Adrenal gland (tissue), 12 donors: ENCODE results near the gene ZFP69B. TPM values are rescaled to one million over a fixed set of nuclear protein-coding genes. Genes with fewer than 3 reads are reported as not detected.

Source experiments
- DNase-seq, 7 donors: peaks; one replicate each; pipeline ENCODE4 v3.0.0-alpha.2; 2019 to 2020
- H3K27ac ChIP-seq, 5 donors: fragments of 200-600 bp; sonication (generic) in 4 of 5; 1 replicate in 3 of 5; 2 replicates in 2 of 5; pipeline versions ENCODE4 v1.5.1 to v1.8.0; 2016 to 2020; ENCODE audit warnings: mild to moderate bottlenecking in 1 of 5
- H3K27me3 ChIP-seq: fragments of 200-600 bp; 2 replicates; pipeline ENCODE4 v1.8.0; 2021
- H3K36me3 ChIP-seq, 2 donors: fragments of 200-600 bp; replicated peaks in 1 of 2; 1 replicate in 1 of 2; 2 replicates in 1 of 2; pipeline versions ENCODE4 v1.5.1 to v1.8.0; 2018 to 2022
- H3K4me1 ChIP-seq, 2 donors: fragments of 200-600 bp; replicated peaks in 1 of 2; 1 replicate in 1 of 2; 2 replicates in 1 of 2; pipeline versions ENCODE4 v1.5.1 to v1.8.0; 2018 to 2021
- H3K4me3 ChIP-seq, 4 donors: fragments of 200-600 bp; sonication (generic) in 3 of 4; one replicate each; pipeline ENCODE4 v1.5.1; 2016 to 2018
- H3K9me3 ChIP-seq, 3 donors: fragments of 200-600 bp; sonication (generic) in 1 of 3; replicated peaks in 1 of 3; 1 replicate in 2 of 3; 2 replicates in 1 of 3; pipeline versions ENCODE4 v1.5.1 to v1.8.0; 2016 to 2021
- POLR2A ChIP-seq, 2 donors: fragments of 450-650 bp; IDR thresholded peaks; one replicate each; pipeline ENCODE4 v1.6.1; 2017; ENCODE audit warnings: antibody characterized with exemption in 2 of 2, mild to moderate bottlenecking in 2 of 2, moderate library complexity in 1 of 2
- WGBS, 4 donors: extraction: QIAGEN DNeasy Blood & Tissue Kit in 2 of 4; methylation state at CpG; one replicate each; pipeline versions ENCODE4 v1.1.5 to v1.1.7; 2013 to 2017; 5-methylcytosine and 5-hydroxymethylcytosine counted together
- intact Hi-C, 2 donors: fragments of 100-400 bp; cut with DNase I; formaldehyde crosslinking; loops; one replicate each; pipeline versions ENCODE4 v1.14.1 to v1.15.0; 2022 to 2023
- polyA plus RNA-seq, 3 donors: library from polyadenylated mRNA; stranded (reverse); fragments of 200-250 nt in 2 of 3; fragments of 350-450 nt in 1 of 3; fragmentation: Illumina TruSeq in 1 of 3; extraction: RNeasy Lipid Tissue Mini Kit (QIAGEN cat#74804) in 1 of 3; gene quantifications; one replicate each; pipeline ENCODE4 v1.2.3, GENCODE V29; 2013 to 2014
- total RNA-seq, 9 donors: library from RNA; depleted of rRNA in 4 of 9; stranded (reverse); fragments of >200 nt in 4 of 9; fragments of 120-200 nt in 1 of 9; fragmentation: NEBNext Ultra II Directional in 1 of 9; extraction: Animal tissue kit (Norgen Biotek cat#: 25700) in 1 of 9; gene quantifications; one replicate each; pipeline versions ENCODE4 v1.1.0 to v1.2.4, GENCODE V29; 2013 to 2023
- TF ChIP-seq, protein P1 (sequence below), 6 experiments: fragments of 450-650 bp in 4 of 6; fragments of 200-600 bp in 2 of 6; sonication (generic) in 1 of 6; IDR thresholded peaks; 1 replicate in 5 of 6; 2 replicates in 1 of 6; pipeline versions ENCODE4 v1.5.1 to v1.8.0; 2016 to 2021; ENCODE audit warnings: antibody characterized with exemption in 6 of 6, mild to moderate bottlenecking in 2 of 6, moderate library complexity in 1 of 6
- donor health status: healthy with polysubstance abuse.
- donor health status: Bipolar disorder and iron deficiency.
- donor health status: DM: yes; HTN: yes; CAD: no.
- donor health status: DM: no; HTN: no; CAD: no.
- donor health status: DM: no; HTN: no; CAD: no.
- donor health status: DM: yes; HTN: yes; CAD: no.

ZFP69B gene
- total and polyA plus RNA-seq, 12 donors = 0.34 to 2.6 (median 1.3) TPM

DNA sequence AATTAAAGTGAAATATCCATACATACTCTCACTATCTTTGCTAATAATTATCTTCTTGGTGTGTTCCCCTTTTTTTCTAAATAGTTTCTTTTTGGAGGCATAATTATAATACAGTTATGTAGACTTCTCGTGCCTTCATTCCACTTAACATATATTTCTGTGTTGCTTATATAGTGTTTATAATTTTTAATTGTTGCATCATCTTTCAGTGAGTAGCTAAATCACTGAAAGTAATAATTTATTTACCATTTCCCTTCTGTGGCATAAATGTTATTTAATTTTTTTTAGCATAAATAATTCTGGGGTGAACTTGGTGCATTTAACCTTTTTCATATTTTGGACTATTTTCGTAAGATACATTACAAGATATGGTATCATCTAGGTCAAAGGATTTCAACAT is 38.4 kb upstream of the ZFP69B start:
- WGBS, 4 donors = 67 to 92% (median 81%) methylated on average over 2 of the region's 2 CpGs
- no peak overlapping the region for H3K4me3 ChIP-seq
- intact Hi-C loops = no loop called here
- H3K27me3 ChIP-seq = no peaks in the 10 kb centered on the region
- H3K4me1 ChIP-seq = no peaks in the 10 kb centered on the region
- H3K36me3 ChIP-seq = peaks cover 0 to 44% of the 10 kb centered on the region in 2 donors
- no peaks in the 10 kb centered on the region for H3K9me3 ChIP-seq
- H3K27ac ChIP-seq = no peak overlapping the region
- TF ChIP-seq POLR2A (IDR thresholded peaks at IDR 0.05) = no peak
- DNase-seq = no peak

DNA sequence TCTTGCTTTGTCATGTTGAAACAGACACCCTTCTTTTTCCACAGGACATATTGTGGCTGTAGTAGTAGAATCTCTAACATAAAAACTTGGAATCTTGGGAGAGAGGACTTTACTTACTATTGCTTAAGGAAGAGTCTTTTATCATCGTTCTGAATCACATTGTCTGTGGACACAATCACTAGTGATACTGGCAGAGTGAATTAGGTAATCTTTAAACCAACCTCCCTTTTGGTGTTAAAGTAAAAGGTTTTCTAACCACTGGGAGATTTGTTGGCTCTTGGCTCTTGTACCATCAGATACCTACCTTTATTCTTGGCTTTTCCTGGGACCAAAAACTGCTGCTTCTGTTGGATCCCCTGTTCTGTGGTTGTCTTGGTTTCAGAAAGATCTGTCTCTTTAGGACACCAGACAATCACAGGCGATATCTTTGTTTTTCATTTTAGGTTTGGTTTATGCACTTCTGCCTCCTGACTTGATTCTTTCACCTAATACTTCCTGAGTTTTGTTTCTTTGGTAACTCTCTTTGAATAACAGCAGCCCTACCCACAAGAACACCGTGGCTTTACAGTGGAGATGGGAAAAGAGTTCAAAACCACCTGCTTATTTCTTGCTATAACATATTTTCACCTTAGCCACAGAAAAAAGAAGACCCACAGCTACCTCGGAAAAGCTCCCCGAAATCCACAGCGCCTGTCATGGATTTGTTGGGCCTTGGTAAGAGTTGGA is 36.6 kb upstream of the ZFP69B start:
- Histone ChIP-seq H3K9me3 (no peaks in the 10 kb centered on the region), H3K27ac (no peak overlapping the region), H3K27me3 (no peaks in the 10 kb centered on the region), H3K36me3 (peaks cover 0 to 58% of the 10 kb centered on the region in 2 donors), H3K4me1 (no peaks in the 10 kb centered on the region), H3K4me3 (no peak overlapping the region)
- WGBS, 4 donors = 91 to 97% (median 94%) methylated on average over 6 of the region's 6 CpGs
- no peak for DNase-seq
- intact Hi-C loops = no loop called here
- TF ChIP-seq, protein P1, sequence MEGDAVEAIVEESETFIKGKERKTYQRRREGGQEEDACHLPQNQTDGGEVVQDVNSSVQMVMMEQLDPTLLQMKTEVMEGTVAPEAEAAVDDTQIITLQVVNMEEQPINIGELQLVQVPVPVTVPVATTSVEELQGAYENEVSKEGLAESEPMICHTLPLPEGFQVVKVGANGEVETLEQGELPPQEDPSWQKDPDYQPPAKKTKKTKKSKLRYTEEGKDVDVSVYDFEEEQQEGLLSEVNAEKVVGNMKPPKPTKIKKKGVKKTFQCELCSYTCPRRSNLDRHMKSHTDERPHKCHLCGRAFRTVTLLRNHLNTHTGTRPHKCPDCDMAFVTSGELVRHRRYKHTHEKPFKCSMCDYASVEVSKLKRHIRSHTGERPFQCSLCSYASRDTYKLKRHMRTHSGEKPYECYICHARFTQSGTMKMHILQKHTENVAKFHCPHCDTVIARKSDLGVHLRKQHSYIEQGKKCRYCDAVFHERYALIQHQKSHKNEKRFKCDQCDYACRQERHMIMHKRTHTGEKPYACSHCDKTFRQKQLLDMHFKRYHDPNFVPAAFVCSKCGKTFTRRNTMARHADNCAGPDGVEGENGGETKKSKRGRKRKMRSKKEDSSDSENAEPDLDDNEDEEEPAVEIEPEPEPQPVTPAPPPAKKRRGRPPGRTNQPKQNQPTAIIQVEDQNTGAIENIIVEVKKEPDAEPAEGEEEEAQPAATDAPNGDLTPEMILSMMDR (IDR thresholded peaks at IDR 0.05) = no peak
- no peak for TF ChIP-seq POLR2A (IDR thresholded peaks at IDR 0.05)

DNA sequence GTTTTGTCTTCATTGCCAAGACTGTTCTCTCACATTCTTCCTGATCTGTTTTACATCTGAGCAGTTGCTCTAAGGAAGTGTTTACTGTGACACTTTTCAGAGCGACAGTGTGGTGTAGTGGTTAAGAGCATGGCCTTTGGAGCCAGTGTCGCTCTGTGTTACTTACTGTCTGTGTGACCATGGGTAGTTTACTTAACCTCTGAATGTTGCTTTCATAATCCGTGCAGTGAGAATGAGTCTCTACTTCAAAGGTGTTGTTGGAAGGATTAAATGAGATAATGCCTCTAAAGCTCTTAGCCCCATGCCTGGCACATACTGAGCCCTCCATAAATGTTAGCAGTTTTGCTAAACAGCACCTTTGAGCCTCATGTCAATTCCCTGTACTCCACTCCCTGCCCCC is 35.9 kb upstream of the ZFP69B start:
- 88 to 96% (median 93%) methylated on average over 3 of the region's 3 CpGs for WGBS, 4 donors
- TF ChIP-seq, protein P1 (IDR thresholded peaks at IDR 0.05) = no peak
- peaks cover 0 to 52% of the 10 kb centered on the region in 2 donors for H3K36me3 ChIP-seq

DNA sequence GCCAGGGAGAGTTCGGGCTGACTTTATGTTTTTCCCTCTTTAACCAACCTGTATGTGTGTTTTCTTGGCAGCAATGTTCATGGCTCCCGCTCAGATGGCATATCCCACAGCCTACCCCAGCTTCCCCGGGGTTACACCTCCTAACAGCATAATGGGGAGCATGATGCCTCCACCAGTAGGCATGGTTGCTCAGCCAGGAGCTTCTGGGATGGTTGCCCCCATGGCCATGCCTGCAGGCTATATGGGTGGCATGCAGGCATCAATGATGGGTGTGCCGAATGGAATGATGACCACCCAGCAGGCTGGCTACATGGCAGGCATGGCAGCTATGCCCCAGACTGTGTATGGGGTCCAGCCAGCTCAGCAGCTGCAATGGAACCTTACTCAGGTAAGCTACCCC is 33.6 kb upstream of the ZFP69B start:
- Histone ChIP-seq H3K36me3 (peaks cover 0 to 45% of the 10 kb centered on the region in 2 donors), H3K4me3 (no peak overlapping the region), H3K27ac (no peak overlapping the region), H3K4me1 (peaks cover 0 to 6% of the 10 kb centered on the region in 2 donors), H3K27me3 (no peaks in the 10 kb centered on the region), H3K9me3 (no peaks in the 10 kb centered on the region)
- no peak for DNase-seq
- TF ChIP-seq, protein P1 (IDR thresholded peaks at IDR 0.05) = no peak
- no peak for TF ChIP-seq POLR2A (IDR thresholded peaks at IDR 0.05)
- 84 to 100% (median 97%) methylated on average over 3 to 4 of the region's 4 CpGs for WGBS, 4 donors
- intact Hi-C loops = no loop called here

More for the DNA sequence above, 35.9 kb upstream of the ZFP69B start:
- DNase-seq = no peak
- Histone ChIP-seq H3K4me3 (no peak overlapping the region), H3K4me1 (no peaks in the 10 kb centered on the region), H3K27ac (no peak overlapping the region), H3K9me3 (no peaks in the 10 kb centered on the region), H3K27me3 (no peaks in the 10 kb centered on the region)
- intact Hi-C loops = no loop called here
